K562 (cell line): Measurements from ENCODE around the gene RPL39L. TPM values are rescaled to one million over a fixed set of nuclear protein-coding genes. Genes with fewer than 3 reads are reported as not detected.

Experiments used
- ATAC-seq: fragments of 200-7000 bp; cut with Tn5 transposase; 3 replicates; pipeline ENCODE4 v1.9.1; 2020; ENCODE audit warnings: moderate library complexity
- BruUV-seq: library from RNA; stranded (reverse); fragments of 400-500 nt; replicated peaks from 2 replicates; lab custom pipeline; 2021; lab: Mats Ljungman, UMichigan
- CTCF ChIA-PET: fragments of 300-600 bp; formaldehyde crosslinking; extraction: SDS; loops from one replicate; lab custom pipeline; 2021; ENCODE audit warnings: low intra/inter-chr PET ratio; lab: Yijun Ruan, JAX
- POLR2A ChIA-PET: fragments of 300-600, 350-650 bp; sonication (Branson Sonifier 250); formaldehyde crosslinking; extraction: SDS; loops from one replicate; lab custom pipeline; 2021; ENCODE audit warnings: antibody characterized with exemption, inconsistent platforms; lab: Yijun Ruan, JAX
- DNase-seq, 4 experiments: peaks; one replicate each; pipeline versions ENCODE4 v3.0.0 to v3.0.0-alpha.2; 2011 to 2018; ENCODE audit warnings: low spot score in 3 of 4, mixed read lengths in 3 of 4; ENCODE audit errors: extremely low read depth in 1 of 4
- FAIRE-seq: peaks from 2 replicates; lab custom pipeline; 2011; peaks lifted over from hg19 to GRCh38; lab: Jason Lieb, UNC
- H2AFZ ChIP-seq: 2 replicates; pipeline ENCODE4 v1.6.0; 2011; ENCODE audit warnings: low read depth, low read length, control low read depth, inconsistent platforms
- H3K27ac ChIP-seq: fragments of 200-600 bp; 3 replicates; pipeline ENCODE4 v1.8.0; 2011; ENCODE audit warnings: low read depth, mild to moderate bottlenecking, control low read depth, inconsistent platforms, low read length, moderate library complexity, mixed read lengths; ENCODE audit errors: extremely low read depth
- H3K27me3 ChIP-seq, 2 experiments: fragments of 300-600 bp in 1 of 2; 2 replicates in 1 of 2; 3 replicates in 1 of 2; pipeline versions ENCODE4 v1.6.0 to v1.8.0; 2011; ENCODE audit warnings: inconsistent platforms in 2 of 2, low read length in 2 of 2, mild to moderate bottlenecking in 1 of 2, mixed read lengths in 1 of 2, moderate library complexity in 1 of 2; ENCODE audit not compliant: control insufficient read depth in 2 of 2, insufficient read depth in 2 of 2
- H3K36me3 ChIP-seq: fragments of 300-600 bp; 3 replicates; pipeline ENCODE4 v1.8.0; 2011; ENCODE audit warnings: mild to moderate bottlenecking, low read length, inconsistent platforms; ENCODE audit not compliant: control insufficient read depth, insufficient read depth
- H3K4me1 ChIP-seq, 2 experiments: fragments of 200-600 bp in 1 of 2; replicated peaks in 1 of 2; 2 replicates in 1 of 2; 3 replicates in 1 of 2; pipeline versions ENCODE4 v1.5.1 to v1.8.0; 2011; ENCODE audit warnings: inconsistent platforms in 2 of 2, low read length in 2 of 2, mild to moderate bottlenecking in 1 of 2, mixed read lengths in 1 of 2, moderate library complexity in 1 of 2; ENCODE audit not compliant: control insufficient read depth in 2 of 2, insufficient read depth in 2 of 2
- H3K4me2 ChIP-seq: 2 replicates; pipeline ENCODE4 v1.6.1; 2011; ENCODE audit warnings: low read length, control low read depth, inconsistent platforms, mixed read lengths; ENCODE audit not compliant: insufficient read depth
- H3K4me3 ChIP-seq: fragments of 200-600 bp; sonication (generic), shearing (Covaris generic); 2 replicates; pipeline ENCODE4 v1.5.1; 2016; ENCODE audit warnings: control low read depth, inconsistent platforms
- H3K79me2 ChIP-seq: fragments of 200-600 bp; 3 replicates; pipeline ENCODE4 v1.8.0; 2011; ENCODE audit warnings: low read length, inconsistent platforms; ENCODE audit not compliant: control insufficient read depth, insufficient read depth
- H3K9ac ChIP-seq, 2 experiments: 2 replicates each; pipeline versions ENCODE4 v1.6.0 to v1.6.1; 2011; ENCODE audit warnings: low read depth in 2 of 2, low read length in 2 of 2, control low read depth in 1 of 2, inconsistent platforms in 1 of 2, mild to moderate bottlenecking in 1 of 2, mixed read lengths in 1 of 2; ENCODE audit not compliant: insufficient read depth in 1 of 2
- H3K9me1 ChIP-seq: one replicate; pipeline ENCODE4 v1.6.0; 2011; ENCODE audit warnings: inconsistent platforms, mild to moderate bottlenecking, low read length, moderate library complexity; ENCODE audit not compliant: control insufficient read depth, insufficient read depth
- H3K9me3 ChIP-seq: replicated peaks from 2 replicates; pipeline ENCODE4 v1.5.1; 2011; ENCODE audit warnings: low read depth, low read length, inconsistent platforms; ENCODE audit not compliant: control insufficient read depth, insufficient read depth
- H4K20me1 ChIP-seq: replicated peaks from 2 replicates; pipeline ENCODE4 v1.6.1; 2011; ENCODE audit warnings: low read length, inconsistent platforms, mixed read lengths; ENCODE audit not compliant: control insufficient read depth, insufficient read depth
- ARID3A ChIP-seq: IDR thresholded peaks from 2 replicates; pipeline ENCODE4 v1.6.1; 2012; ENCODE audit warnings: low read depth, low read length, improper control_type of control experiment, borderline replicate concordance
- FOS ChIP-seq: IDR thresholded peaks from 3 replicates; pipeline ENCODE4 v1.6.1; 2011; ENCODE audit not compliant: insufficient read length; ENCODE audit errors: extremely low read depth
- GTF2E2 ChIP-seq: fragments of 200-800 bp; sonication (Bioruptor generic); IDR thresholded peaks from 2 replicates; pipeline ENCODE4 v1.6.1; 2016; ENCODE audit warnings: missing genetic modification characterization, missing compliant biosample characterization
- ILK ChIP-seq: fragments of 450-650 bp; IDR thresholded peaks from 2 replicates; pipeline ENCODE4 v1.6.1; 2016; ENCODE audit warnings: missing genetic modification characterization, low read depth, mild to moderate bottlenecking, missing compliant biosample characterization, moderate library complexity, borderline replicate concordance
- PBX2 ChIP-seq, 2 experiments: IDR thresholded peaks in 1 of 2; conservative IDR thresholded peaks in 1 of 2; 2 replicates each; pipeline ENCODE4 v1.6.1; 2016; ENCODE audit warnings: low read depth in 2 of 2, mild to moderate bottlenecking in 1 of 2, missing compliant biosample characterization in 1 of 2, missing genetic modification characterization in 1 of 2, moderate library complexity in 1 of 2
- ZNF175 ChIP-seq: fragments of 200-800 bp; sonication (Bioruptor generic); IDR thresholded peaks from 2 replicates; pipeline ENCODE4 v1.6.1; 2016; ENCODE audit warnings: low read depth, mild to moderate bottlenecking, missing genetic modification characterization, missing compliant biosample characterization
- ZNF311 ChIP-seq: fragments of 250-450 bp; sonication (Bioruptor Pico); IDR thresholded peaks from 2 replicates; pipeline ENCODE4 v1.4.0; 2020; ENCODE audit warnings: mild to moderate bottlenecking, moderate library complexity
- ZNF707 ChIP-seq: fragments of 250-450 bp; sonication (Bioruptor Pico); conservative IDR thresholded peaks from 2 replicates; pipeline ENCODE4 v1.8.0; 2022; ENCODE audit warnings: inconsistent platforms, mild to moderate bottlenecking, moderate library complexity
- ZNF764 ChIP-seq: fragments of 250-450 bp; sonication (Bioruptor Pico); IDR thresholded peaks from 2 replicates; pipeline ENCODE4 v1.4.0; 2020; ENCODE audit warnings: low read depth, mild to moderate bottlenecking, moderate library complexity
- ZNF79 ChIP-seq: fragments of 250-450 bp; sonication (Bioruptor Pico); IDR thresholded peaks from 2 replicates; pipeline ENCODE4 v1.4.0; 2020; ENCODE audit warnings: low read depth, mild to moderate bottlenecking, moderate library complexity
- WGBS: fragments of 100-300 bp; shearing (Covaris generic); methylation state at CpG from one replicate; pipeline ENCODE4 v1.1.6; 2016; ENCODE audit warnings: low coverage, mixed read lengths; ENCODE audit not compliant: insufficient coverage; ENCODE audit errors: missing lambda C conversion rate; 5-methylcytosine and 5-hydroxymethylcytosine counted together
- in situ Hi-C: fragments of 300-500 bp; cut with MboI; formaldehyde crosslinking; loops from 4 replicates; pipeline ENCODE4 v1.15.0; 2018; ENCODE audit warnings: inconsistent platforms, mixed read lengths
- intact Hi-C: fragments of 100-400 bp; cut with micrococcal nuclease; formaldehyde crosslinking; loops from 2 replicates; pipeline ENCODE4 v1.14.2; 2022
- polyA plus RNA-seq, 8 experiments: library from polyadenylated mRNA; depleted of rRNA in 4 of 8; stranded (reverse) in 5 of 8; unstranded in 3 of 8; fragments of >200 nt; fragmentation: Nextera tagmentation in 2 of 8; fragmentation: Illumina TruSeq in 1 of 8; extraction: Ambion mirVana in 2 of 8; extraction: Trizol in 1 of 8; gene quantifications; 2 replicates each; pipeline versions ENCODE4 v1.2.1 to v1.2.3, GENCODE V29; 2011 to 2014; ENCODE audit warnings: inconsistent platforms in 1 of 8, missing spikeins in 1 of 8
- total RNA-seq, 7 experiments: library from RNA; depleted of rRNA in 6 of 7; stranded (reverse); fragments of >200 nt in 6 of 7; fragmentation: Illumina TruSeq in 2 of 7; extraction: Trizol in 2 of 7; gene quantifications; 2 replicates each; pipeline versions ENCODE4 v1.2.1 to v1.2.3, GENCODE V29; 2011 to 2021; ENCODE audit warnings: low replicate concordance in 1 of 7
- TF ChIP-seq, protein P1 (sequence below): fragments of 250-450 bp; sonication (Bioruptor Pico); IDR thresholded peaks from 2 replicates; pipeline ENCODE4 v1.4.0; 2020; ENCODE audit warnings: mild to moderate bottlenecking, moderate library complexity

The RPL39L gene
- total and polyA plus RNA-seq, 9 of the 15 experiments (the other 6 are each of a cell fraction or from before 2014, with no cell fraction given) = 15.0 to 122 (median 45.5) TPM

- BruUV-seq = no TSS peak
- H3K27me3 ChIP-seq = peaks cover 6 to 9% of the 10 kb centered on the region in 2 experiments; a peak in 2 of 5 replicates
- no peak overlapping the region for H2AFZ ChIP-seq
- ATAC-seq = no peak
- H3K36me3 ChIP-seq = no peaks in the 10 kb centered on the region
- no peak overlapping the region for H3K4me2 ChIP-seq
- ChIA-PET POLR2A (no interaction called here), CTCF (no interaction called here)
- 0% methylated on average over 2 of the region's 2 CpGs for WGBS
- in situ Hi-C loops (loop anchor here (10.0 kb wide), 1 partner anchor 325 kb away; the partner anchor contains the start of gene ADIPOQ), intact Hi-C loops (loop anchor here (10.0 kb wide), 2 partner anchors 235 to 555 kb away; partner anchors contain the start of genes AHSG and ST6GAL1)
- no peaks in the 10 kb centered on the region for H3K9me3 ChIP-seq
- H3K79me2 ChIP-seq = no peaks in the 10 kb centered on the region
- H4K20me1 ChIP-seq = no peaks in the 10 kb centered on the region
- H3K27ac ChIP-seq = no peak overlapping the region
- H3K9ac ChIP-seq = no peak overlapping the region
- DNase-seq = no peak
- no peak overlapping the region for H3K4me3 ChIP-seq
- no peak for FAIRE-seq
- no peaks in the 10 kb centered on the region for H3K9me1 ChIP-seq
- no peaks in the 10 kb centered on the region for H3K4me1 ChIP-seq
- TF ChIP-seq ZNF764 (no peak), FOS (no peak), PBX2 (CRISPR knock-in tag; IDR thresholded peaks at IDR 0.05; ENCODE audit: low read depth) (no peak), PBX2 (tag; conservative IDR thresholded peaks at IDR 0.05; ENCODE audit: low read depth) (no peak), GTF2E2 (tag) (no peak), ILK (tag) (no peak), ZNF707 (CRISPR knock-in tag) (no peak), ZNF311 (CRISPR knock-in tag) (no peak), ZNF79 (CRISPR knock-in tag) (no peak), ARID3A (no peak), ZNF175 (CRISPR knock-in tag) (no peak)
- TF ChIP-seq, protein P1, sequence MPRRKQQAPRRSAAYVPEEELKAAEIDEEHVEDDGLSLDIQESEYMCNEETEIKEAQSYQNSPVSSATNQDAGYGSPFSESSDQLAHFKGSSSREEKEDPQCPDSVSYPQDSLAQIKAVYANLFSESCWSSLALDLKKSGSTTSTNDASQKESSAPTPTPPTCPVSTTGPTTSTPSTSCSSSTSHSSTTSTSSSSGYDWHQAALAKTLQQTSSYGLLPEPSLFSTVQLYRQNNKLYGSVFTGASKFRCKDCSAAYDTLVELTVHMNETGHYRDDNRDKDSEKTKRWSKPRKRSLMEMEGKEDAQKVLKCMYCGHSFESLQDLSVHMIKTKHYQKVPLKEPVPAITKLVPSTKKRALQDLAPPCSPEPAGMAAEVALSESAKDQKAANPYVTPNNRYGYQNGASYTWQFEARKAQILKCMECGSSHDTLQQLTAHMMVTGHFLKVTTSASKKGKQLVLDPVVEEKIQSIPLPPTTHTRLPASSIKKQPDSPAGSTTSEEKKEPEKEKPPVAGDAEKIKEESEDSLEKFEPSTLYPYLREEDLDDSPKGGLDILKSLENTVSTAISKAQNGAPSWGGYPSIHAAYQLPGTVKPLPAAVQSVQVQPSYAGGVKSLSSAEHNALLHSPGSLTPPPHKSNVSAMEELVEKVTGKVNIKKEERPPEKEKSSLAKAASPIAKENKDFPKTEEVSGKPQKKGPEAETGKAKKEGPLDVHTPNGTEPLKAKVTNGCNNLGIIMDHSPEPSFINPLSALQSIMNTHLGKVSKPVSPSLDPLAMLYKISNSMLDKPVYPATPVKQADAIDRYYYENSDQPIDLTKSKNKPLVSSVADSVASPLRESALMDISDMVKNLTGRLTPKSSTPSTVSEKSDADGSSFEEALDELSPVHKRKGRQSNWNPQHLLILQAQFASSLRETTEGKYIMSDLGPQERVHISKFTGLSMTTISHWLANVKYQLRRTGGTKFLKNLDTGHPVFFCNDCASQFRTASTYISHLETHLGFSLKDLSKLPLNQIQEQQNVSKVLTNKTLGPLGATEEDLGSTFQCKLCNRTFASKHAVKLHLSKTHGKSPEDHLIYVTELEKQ (CRISPR knock-in tag) = no peak
Observed at GRCh38 chr3:187169231-187169960, 30.1 kb upstream of the RPL39L start.
